ENCODE results near the gene EPHA1.
"Not testable (repeated sequence)": the region's sequence is repeated elsewhere in the genome, so short reads cannot be mapped to it uniquely, and the experiment has no call there.

The EPHA1 gene

GRCh38 chr7:143405173-143406001 is 3.3 kb downstream of the EPHA1 start:
- H3K9me3 ChIP-seq = no peaks in the 10 kb centered on the region
- no peak overlapping the region for H3K4me3 ChIP-seq (ENCODE audit: low read depth, low read length)
- H3K4me1 ChIP-seq = no peaks in the 10 kb centered on the region
- H3K27me3 ChIP-seq = peaks cover 32% of the 10 kb centered on the region
- no peak for DNase-seq
- TF ChIP-seq CTCF (IDR thresholded peaks at IDR 0.05; ENCODE audit: low read depth, low read length) = no peak
- no peaks in the 10 kb centered on the region for H3K36me3 ChIP-seq

DNA sequence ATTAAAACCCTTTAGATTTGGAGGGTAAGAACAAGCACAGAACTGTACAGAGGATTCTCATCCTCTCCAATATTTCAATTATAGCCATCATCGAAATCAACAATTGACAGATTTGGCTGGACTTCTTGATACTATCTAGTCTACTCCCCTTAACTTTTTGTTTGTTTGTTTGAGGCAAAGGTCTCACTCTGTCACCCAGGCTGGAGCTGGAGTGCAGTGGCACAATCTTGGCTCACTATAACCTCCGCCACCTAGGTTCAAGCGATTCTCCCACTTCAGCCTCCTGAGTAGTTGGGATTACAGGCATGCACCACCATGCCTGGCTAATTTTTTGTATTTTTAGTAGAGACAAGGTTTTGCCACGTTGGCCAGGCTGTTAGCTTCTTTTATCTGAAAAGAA is 6.4 kb downstream of the EPHA1 start:
- not testable (repeated sequence) for H3K9me3 ChIP-seq; H3K4me3 ChIP-seq (ENCODE audit: low read depth, low read length); H3K36me3 ChIP-seq; H3K4me1 ChIP-seq; DNase-seq
- peaks cover 27% of the 10 kb centered on the region for H3K27me3 ChIP-seq

GRCh38 chr7:143401265-143401664 is 7.4 kb downstream of the EPHA1 start:
- Histone ChIP-seq H3K36me3 (no peaks in the 10 kb centered on the region), H3K9me3 (no peaks in the 10 kb centered on the region), H3K4me3 (ENCODE audit: low read depth, low read length) (no peak overlapping the region), H3K27me3 (peaks cover 27% of the 10 kb centered on the region), H3K4me1 (no peaks in the 10 kb centered on the region)
- no peak for DNase-seq
- TF ChIP-seq CTCF (IDR thresholded peaks at IDR 0.05; ENCODE audit: low read depth, low read length) = no peak

DNA sequence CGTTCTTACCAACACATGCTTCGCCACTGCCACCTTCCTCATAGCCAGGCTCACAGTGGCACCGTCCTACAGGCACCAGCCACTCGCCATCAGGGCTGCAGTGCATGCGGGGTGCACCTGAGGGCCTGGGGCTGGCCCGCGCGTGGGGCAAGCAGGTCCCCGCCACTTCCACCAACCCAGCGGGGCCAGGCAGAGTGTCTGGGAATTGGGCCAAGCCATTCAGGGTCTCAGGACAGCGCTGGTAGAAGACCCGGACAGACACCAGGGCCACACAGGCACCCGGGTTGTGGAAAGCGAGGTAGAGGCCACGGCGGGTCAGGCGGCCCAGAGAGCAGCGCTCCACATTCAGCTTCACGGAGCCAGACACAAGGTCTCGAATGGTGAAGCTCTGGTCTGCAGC is 9.0 kb downstream of the EPHA1 start:
- peaks cover 27% of the 10 kb centered on the region for H3K27me3 ChIP-seq
- no peak for DNase-seq
- H3K36me3 ChIP-seq = no peaks in the 10 kb centered on the region
- H3K4me1 ChIP-seq = no peaks in the 10 kb centered on the region
- no peak overlapping the region for H3K4me3 ChIP-seq (ENCODE audit: low read depth, low read length)
- no peaks in the 10 kb centered on the region for H3K9me3 ChIP-seq
- TF ChIP-seq CTCF (IDR thresholded peaks at IDR 0.05; ENCODE audit: low read depth, low read length) = no peak

- no peak for TF ChIP-seq CTCF (IDR thresholded peaks at IDR 0.05; ENCODE audit: low read depth, low read length)
- Histone ChIP-seq H3K4me1 (no peaks in the 10 kb centered on the region), H3K36me3 (no peaks in the 10 kb centered on the region)
Measured at GRCh38 chr7:143399151-143399550, 9.5 kb downstream of the EPHA1 start.

DNA sequence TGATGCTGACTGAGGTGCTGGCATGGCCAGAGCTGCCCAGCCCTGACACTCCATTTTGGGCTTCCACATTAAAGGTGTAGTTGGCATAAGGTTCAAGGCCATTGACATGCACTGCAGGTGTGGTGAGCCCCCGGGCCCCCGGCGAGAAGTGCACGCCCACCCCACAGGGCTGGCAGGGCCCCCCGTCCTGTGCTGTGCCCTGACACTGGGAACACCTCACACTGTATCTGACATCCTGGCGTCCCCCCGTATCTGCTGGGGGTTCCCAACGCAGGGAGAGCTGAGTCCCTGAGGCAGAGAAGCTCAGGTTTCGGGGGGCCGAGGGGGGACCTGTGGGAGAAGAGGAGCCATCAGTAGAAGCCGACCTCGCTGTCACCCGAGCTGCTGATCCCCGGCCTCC is 10.0 kb downstream of the EPHA1 start:
- Histone ChIP-seq H3K9me3 (no peaks in the 10 kb centered on the region), H3K4me1 (no peaks in the 10 kb centered on the region), H3K4me3 (ENCODE audit: low read depth, low read length) (no peak overlapping the region), H3K36me3 (no peaks in the 10 kb centered on the region), H3K27me3 (peaks cover 25% of the 10 kb centered on the region)
- no peak for DNase-seq
- TF ChIP-seq CTCF (IDR thresholded peaks at IDR 0.05; ENCODE audit: low read depth, low read length) = no peak

More at GRCh38 chr7:143399151-143399550, 9.5 kb downstream of the EPHA1 start:
- Histone ChIP-seq H3K9me3 (no peaks in the 10 kb centered on the region), H3K27me3 (peaks cover 27% of the 10 kb centered on the region), H3K4me3 (ENCODE audit: low read depth, low read length) (no peak overlapping the region)
- no peak for DNase-seq
